ENCODE measurements around the gene DNAJC11. TPM values are rescaled to one million over a fixed set of nuclear protein-coding genes. Genes with fewer than 3 reads are reported as not detected.

The DNAJC11 gene
- total RNA-seq, 1 experiment from 2014 or later, result 102 TPM

DNA sequence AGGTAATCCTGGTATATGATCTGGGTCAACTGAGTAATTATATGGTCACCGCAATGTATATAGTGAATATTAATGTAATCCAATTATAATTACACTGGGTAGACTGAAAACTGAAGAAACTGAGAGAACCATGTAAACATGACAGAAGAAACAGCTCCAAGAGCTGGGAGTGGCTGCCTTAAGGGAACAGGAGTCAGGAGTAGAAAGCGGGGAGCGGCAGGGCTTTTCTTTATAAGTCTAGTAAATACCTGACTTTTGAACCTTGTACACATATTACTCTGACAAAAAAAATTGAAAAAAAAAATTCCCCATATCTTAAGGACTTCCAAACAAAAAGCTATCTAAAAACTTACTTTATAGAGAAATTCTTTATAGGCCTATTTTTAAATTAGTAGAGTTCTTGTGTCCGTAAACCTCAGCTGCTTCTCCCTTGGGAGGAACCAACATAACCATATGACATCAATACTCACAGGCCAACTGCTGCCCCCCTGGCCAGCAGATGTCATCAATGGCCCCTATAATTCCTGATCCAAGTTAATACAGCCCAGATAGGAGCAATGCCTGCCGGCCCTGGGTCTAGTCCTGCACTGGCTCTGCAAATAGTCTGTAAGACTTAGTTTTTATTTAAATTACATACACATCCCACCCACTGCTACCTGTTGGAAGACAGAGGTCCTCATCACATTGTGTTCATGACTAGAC lies 43.1 kb downstream of the DNAJC11 start:
- Mint-ChIP-seq H3K4me1 (no peaks in the 10 kb centered on the region), H3K27ac (no peak overlapping the region), H3K9me3 (peaks cover 8% of the 10 kb centered on the region; the same call in 1 of the 2 replicates), H3K27me3 (ENCODE audit: low read depth) (no peaks in the 10 kb centered on the region), H3K36me3 (peaks cover 37% of the 10 kb centered on the region), H3K4me3 (no peak overlapping the region)
- no peak for DNase-seq (ENCODE audit: low spot score)
- POLR2A ChIA-PET, result no interaction called here
- no peak for TF ChIP-seq FOXP1 (CRISPR knock-in tag; IDR thresholded peaks at IDR 0.05; ENCODE audit: borderline replicate concordance)
- TF ChIP-seq, protein P1, sequence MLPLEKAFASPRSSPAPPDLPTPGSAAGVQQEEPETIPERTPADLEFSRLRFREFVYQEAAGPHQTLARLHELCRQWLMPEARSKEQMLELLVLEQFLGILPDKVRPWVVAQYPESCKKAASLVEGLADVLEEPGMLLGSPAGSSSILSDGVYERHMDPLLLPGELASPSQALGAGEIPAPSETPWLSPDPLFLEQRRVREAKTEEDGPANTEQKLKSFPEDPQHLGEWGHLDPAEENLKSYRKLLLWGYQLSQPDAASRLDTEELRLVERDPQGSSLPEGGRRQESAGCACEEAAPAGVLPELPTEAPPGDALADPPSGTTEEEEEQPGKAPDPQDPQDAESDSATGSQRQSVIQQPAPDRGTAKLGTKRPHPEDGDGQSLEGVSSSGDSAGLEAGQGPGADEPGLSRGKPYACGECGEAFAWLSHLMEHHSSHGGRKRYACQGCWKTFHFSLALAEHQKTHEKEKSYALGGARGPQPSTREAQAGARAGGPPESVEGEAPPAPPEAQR (CRISPR knock-in tag; IDR thresholded peaks at IDR 0.05), result no peak
- TF ChIP-seq JAZF1 (CRISPR knock-in tag; IDR thresholded peaks at IDR 0.05), result no peak
- TF ChIP-seq RELA (CRISPR knock-in tag; IDR thresholded peaks at IDR 0.05; ENCODE audit: borderline replicate concordance), result no peak
- no peak for TF ChIP-seq ERG (CRISPR knock-in tag; IDR thresholded peaks at IDR 0.05)
- TF ChIP-seq ZNF416 (CRISPR knock-in tag; IDR thresholded peaks at IDR 0.05), result no peak
- TF ChIP-seq NFYB (CRISPR knock-in tag; conservative IDR thresholded peaks at IDR 0.05; ENCODE audit: low read depth), result no peak
- TF ChIP-seq NFATC4 (CRISPR knock-in tag; IDR thresholded peaks at IDR 0.05), result no peak
- no peak for TF ChIP-seq GRHL2 (CRISPR knock-in tag; IDR thresholded peaks at IDR 0.05; ENCODE audit: insufficient replicate concordance, severe bottlenecking)
- no peak for TF ChIP-seq ZNF219 (CRISPR knock-in tag; IDR thresholded peaks at IDR 0.05; ENCODE audit: borderline replicate concordance)
- TF ChIP-seq MXD4 (CRISPR knock-in tag; IDR thresholded peaks at IDR 0.05; ENCODE audit: borderline replicate concordance), result no peak
- TF ChIP-seq MYBL2 (CRISPR knock-in tag; IDR thresholded peaks at IDR 0.05), result no peak
- TF ChIP-seq ZBTB43 (CRISPR knock-in tag; IDR thresholded peaks at IDR 0.05), result no peak
- no peak for TF ChIP-seq HMGA2 (CRISPR knock-in tag; IDR thresholded peaks at IDR 0.05)
- no peak for ATAC-seq
- CTCF ChIA-PET, result interaction anchor here (0.8 kb wide), 1 partner anchor 43 kb away, joined by 3 read pairs; the partner anchor contains the start of gene DNAJC11

DNA sequence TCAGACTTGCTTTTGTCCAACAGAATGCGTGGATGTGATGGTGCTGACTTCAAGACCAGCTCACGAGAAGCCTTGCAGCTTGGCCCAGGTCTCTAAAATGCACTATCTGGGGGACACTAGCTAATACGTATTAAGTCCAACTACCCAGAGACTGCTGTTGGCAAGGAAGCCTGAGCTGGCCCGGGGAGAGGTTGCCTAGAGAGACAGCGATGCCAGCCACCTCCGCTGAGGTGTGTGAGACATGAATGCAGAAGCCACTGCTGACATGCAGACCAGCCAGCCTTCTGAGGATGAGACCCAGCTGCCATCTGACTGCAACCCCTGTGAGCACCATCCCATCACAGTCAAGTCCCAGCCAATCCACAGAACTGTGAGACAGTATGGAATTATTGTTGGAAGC lies 44.5 kb downstream of the DNAJC11 start:
- POLR2A ChIA-PET, result no interaction called here
- Mint-ChIP-seq H3K36me3 (peaks cover 36% of the 10 kb centered on the region), H3K27ac (no peak overlapping the region), H3K4me3 (no peak overlapping the region), H3K9me3 (no peaks in the 10 kb centered on the region), H3K4me1 (no peaks in the 10 kb centered on the region), H3K27me3 (ENCODE audit: low read depth) (no peaks in the 10 kb centered on the region)
- DNase-seq (ENCODE audit: low spot score) (no peak), ATAC-seq (no peak)
- CTCF ChIA-PET, result interaction anchor here (0.6 to 1.3 kb wide), 2 partner anchors 22 to 44 kb away, joined by 6 to 8 read pairs; partner anchors contain the start of gene DNAJC11
- TF ChIP-seq, protein P2, sequence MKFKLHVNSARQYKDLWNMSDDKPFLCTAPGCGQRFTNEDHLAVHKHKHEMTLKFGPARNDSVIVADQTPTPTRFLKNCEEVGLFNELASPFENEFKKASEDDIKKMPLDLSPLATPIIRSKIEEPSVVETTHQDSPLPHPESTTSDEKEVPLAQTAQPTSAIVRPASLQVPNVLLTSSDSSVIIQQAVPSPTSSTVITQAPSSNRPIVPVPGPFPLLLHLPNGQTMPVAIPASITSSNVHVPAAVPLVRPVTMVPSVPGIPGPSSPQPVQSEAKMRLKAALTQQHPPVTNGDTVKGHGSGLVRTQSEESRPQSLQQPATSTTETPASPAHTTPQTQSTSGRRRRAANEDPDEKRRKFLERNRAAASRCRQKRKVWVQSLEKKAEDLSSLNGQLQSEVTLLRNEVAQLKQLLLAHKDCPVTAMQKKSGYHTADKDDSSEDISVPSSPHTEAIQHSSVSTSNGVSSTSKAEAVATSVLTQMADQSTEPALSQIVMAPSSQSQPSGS (CRISPR knock-in tag; IDR thresholded peaks at IDR 0.05; ENCODE audit: borderline replicate concordance, low read depth), result no peak
- TF ChIP-seq ZNF281 (CRISPR knock-in tag; IDR thresholded peaks at IDR 0.05) (no peak), FOXP1 (CRISPR knock-in tag; IDR thresholded peaks at IDR 0.05; ENCODE audit: borderline replicate concordance) (no peak), ZNF416 (CRISPR knock-in tag; IDR thresholded peaks at IDR 0.05) (no peak), ZNF219 (CRISPR knock-in tag; IDR thresholded peaks at IDR 0.05; ENCODE audit: borderline replicate concordance) (no peak), PRRX2 (CRISPR knock-in tag; IDR thresholded peaks at IDR 0.05) (no peak), IRF2 (CRISPR knock-in tag; IDR thresholded peaks at IDR 0.05; ENCODE audit: borderline replicate concordance, low read depth) (no peak), NR3C1 (CRISPR knock-in tag; conservative IDR thresholded peaks at IDR 0.05; ENCODE audit: low read depth) (no peak), ERG (CRISPR knock-in tag; IDR thresholded peaks at IDR 0.05) (no peak), ETV6 (CRISPR knock-in tag; IDR thresholded peaks at IDR 0.05) (no peak), PRDM15 (CRISPR knock-in tag; IDR thresholded peaks at IDR 0.05) (no peak)

Data from WTC11 (cell line).